Glutamatergic neuron (in vitro differentiated cells): ENCODE data around the gene GAL. TPM values are rescaled to one million over a fixed set of nuclear protein-coding genes. Genes with fewer than 3 reads are reported as not detected.

Experiments used
- DNase-seq: peaks from one replicate; pipeline ENCODE4 v3.0.0; 2022
- H3K27ac Mint-ChIP-seq: one replicate; pipeline ENCODE4 v1.8.0; 2020; ENCODE audit warnings: mild to moderate bottlenecking, mixed read lengths, inconsistent platforms; ENCODE audit not compliant: unreplicated experiment
- H3K27me3 Mint-ChIP-seq: one replicate; pipeline ENCODE4 v1.8.0; 2020; ENCODE audit warnings: mild to moderate bottlenecking, moderate library complexity, mixed read lengths, inconsistent platforms; ENCODE audit not compliant: unreplicated experiment
- H3K36me3 Mint-ChIP-seq: one replicate; pipeline ENCODE4 v1.8.0; 2020; ENCODE audit warnings: mild to moderate bottlenecking, mixed read lengths, inconsistent platforms; ENCODE audit not compliant: unreplicated experiment
- H3K4me1 Mint-ChIP-seq: one replicate; pipeline ENCODE4 v1.8.0; 2020; ENCODE audit warnings: mild to moderate bottlenecking, low read depth, mixed read lengths, inconsistent platforms; ENCODE audit not compliant: unreplicated experiment
- H3K4me3 Mint-ChIP-seq: one replicate; pipeline ENCODE4 v1.8.0; 2020; ENCODE audit warnings: mild to moderate bottlenecking, mixed read lengths, inconsistent platforms; ENCODE audit not compliant: unreplicated experiment
- H3K9me3 Mint-ChIP-seq: one replicate; pipeline ENCODE4 v1.8.0; 2020; ENCODE audit warnings: mild to moderate bottlenecking, moderate library complexity, mixed read lengths, inconsistent platforms; ENCODE audit not compliant: unreplicated experiment
- total RNA-seq: library from RNA; stranded (reverse); fragmentation: NEBNext Ultra II Directional; extraction: Animal tissue kit (Norgen Biotek cat#: 25700); gene quantifications from one replicate; pipeline ENCODE4 v1.2.1, GENCODE V29; 2021; ENCODE audit not compliant: unreplicated experiment
- TF ChIP-seq, protein P1 (sequence below): fragments of 200-600 bp; sonication (generic); IDR thresholded peaks from one replicate; pipeline ENCODE4 v1.5.0; 2021; ENCODE audit not compliant: partially characterized antibody, unreplicated experiment

GAL gene
- total RNA-seq, 1 donor from 2014 or later, result 37.6 TPM

- no peaks in the 10 kb centered on the region for H3K36me3 Mint-ChIP-seq
- H3K27ac Mint-ChIP-seq, result no peak overlapping the region
- no peaks in the 10 kb centered on the region for H3K27me3 Mint-ChIP-seq
- no peaks in the 10 kb centered on the region for H3K9me3 Mint-ChIP-seq
- no peak overlapping the region for H3K4me3 Mint-ChIP-seq
- peaks cover 6% of the 10 kb centered on the region for H3K4me1 Mint-ChIP-seq
- no peak for DNase-seq
- TF ChIP-seq, protein P1, sequence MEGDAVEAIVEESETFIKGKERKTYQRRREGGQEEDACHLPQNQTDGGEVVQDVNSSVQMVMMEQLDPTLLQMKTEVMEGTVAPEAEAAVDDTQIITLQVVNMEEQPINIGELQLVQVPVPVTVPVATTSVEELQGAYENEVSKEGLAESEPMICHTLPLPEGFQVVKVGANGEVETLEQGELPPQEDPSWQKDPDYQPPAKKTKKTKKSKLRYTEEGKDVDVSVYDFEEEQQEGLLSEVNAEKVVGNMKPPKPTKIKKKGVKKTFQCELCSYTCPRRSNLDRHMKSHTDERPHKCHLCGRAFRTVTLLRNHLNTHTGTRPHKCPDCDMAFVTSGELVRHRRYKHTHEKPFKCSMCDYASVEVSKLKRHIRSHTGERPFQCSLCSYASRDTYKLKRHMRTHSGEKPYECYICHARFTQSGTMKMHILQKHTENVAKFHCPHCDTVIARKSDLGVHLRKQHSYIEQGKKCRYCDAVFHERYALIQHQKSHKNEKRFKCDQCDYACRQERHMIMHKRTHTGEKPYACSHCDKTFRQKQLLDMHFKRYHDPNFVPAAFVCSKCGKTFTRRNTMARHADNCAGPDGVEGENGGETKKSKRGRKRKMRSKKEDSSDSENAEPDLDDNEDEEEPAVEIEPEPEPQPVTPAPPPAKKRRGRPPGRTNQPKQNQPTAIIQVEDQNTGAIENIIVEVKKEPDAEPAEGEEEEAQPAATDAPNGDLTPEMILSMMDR, result no peak
These were observed 26.1 kb downstream of the GAL start for GRCh38 chr11:68710409-68710808.

DNA sequence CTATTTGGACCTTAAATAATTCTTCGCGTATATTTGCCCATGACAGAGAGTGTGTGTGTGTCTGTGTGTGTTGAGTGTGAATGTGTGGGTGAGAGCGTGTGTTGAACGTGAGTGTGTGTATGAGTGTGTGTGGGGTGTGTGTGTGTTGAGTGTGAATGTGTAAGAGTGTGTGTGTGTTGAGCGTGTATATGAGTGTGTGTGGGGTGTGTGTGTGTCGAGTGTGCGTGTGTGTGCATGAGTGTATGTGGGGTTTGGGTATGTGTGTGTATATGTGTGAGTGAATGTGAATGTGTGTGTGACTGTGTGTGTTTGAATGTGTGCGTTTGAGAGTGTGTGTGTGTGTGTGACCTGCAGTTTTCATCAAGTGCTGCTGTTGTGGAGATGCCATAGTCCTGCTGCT lies 26.8 kb downstream of the GAL start:
- Mint-ChIP-seq H3K36me3 (no peaks in the 10 kb centered on the region), H3K9me3 (no peaks in the 10 kb centered on the region), H3K27me3 (no peaks in the 10 kb centered on the region), H3K4me3 (no peak overlapping the region), H3K4me1 (peaks cover 6% of the 10 kb centered on the region), H3K27ac (no peak overlapping the region)
- TF ChIP-seq, protein P1, result no peak
- DNase-seq, result no peak

GRCh38 chr11:68714060-68714856 lies 29.9 kb downstream of the GAL start:
- H3K27me3 Mint-ChIP-seq, result no peaks in the 10 kb centered on the region
- no peak for DNase-seq
- TF ChIP-seq, protein P1, result no peak
- no peak overlapping the region for H3K4me3 Mint-ChIP-seq
- no peak overlapping the region for H3K27ac Mint-ChIP-seq
- H3K9me3 Mint-ChIP-seq, result no peaks in the 10 kb centered on the region
- H3K4me1 Mint-ChIP-seq, result no peaks in the 10 kb centered on the region
- H3K36me3 Mint-ChIP-seq, result peaks cover 17% of the 10 kb centered on the region

DNA sequence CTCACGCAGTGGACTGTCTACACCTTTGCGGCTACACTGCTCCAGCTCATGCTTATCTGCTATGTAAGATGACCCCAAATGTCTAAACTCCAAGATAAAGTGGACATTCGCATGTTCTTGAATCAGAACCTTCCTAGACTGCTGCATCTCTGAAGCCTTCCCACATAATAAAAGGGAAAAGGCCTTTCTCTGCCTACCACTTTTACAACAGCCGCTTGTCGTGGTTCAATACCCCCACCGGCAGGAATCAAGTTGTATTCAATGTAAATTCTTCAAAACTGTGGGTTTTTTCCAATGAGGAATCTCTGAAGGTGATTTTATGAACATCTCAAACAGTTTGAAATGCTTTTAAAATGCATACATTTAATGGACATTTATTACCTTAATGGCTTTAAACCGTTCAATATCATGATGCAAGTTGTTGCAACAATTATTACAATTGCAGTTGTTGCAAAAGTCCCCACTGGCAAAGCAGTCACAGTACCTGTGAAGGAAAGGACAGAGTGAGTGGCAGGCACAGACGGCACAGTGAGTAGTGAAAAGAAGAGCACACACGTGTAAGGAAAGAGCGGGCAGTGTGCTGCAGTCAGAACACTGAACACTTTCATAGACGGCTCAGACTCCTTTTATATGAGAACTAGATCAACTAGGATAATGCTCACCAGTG lies 31.2 kb downstream of the GAL start:
- Mint-ChIP-seq H3K27me3 (no peaks in the 10 kb centered on the region), H3K4me1 (no peaks in the 10 kb centered on the region), H3K36me3 (peaks cover 29% of the 10 kb centered on the region), H3K9me3 (peaks cover 4% of the 10 kb centered on the region), H3K4me3 (no peak overlapping the region), H3K27ac (no peak overlapping the region)
- TF ChIP-seq, protein P1, result no peak
- DNase-seq, result no peak

DNA sequence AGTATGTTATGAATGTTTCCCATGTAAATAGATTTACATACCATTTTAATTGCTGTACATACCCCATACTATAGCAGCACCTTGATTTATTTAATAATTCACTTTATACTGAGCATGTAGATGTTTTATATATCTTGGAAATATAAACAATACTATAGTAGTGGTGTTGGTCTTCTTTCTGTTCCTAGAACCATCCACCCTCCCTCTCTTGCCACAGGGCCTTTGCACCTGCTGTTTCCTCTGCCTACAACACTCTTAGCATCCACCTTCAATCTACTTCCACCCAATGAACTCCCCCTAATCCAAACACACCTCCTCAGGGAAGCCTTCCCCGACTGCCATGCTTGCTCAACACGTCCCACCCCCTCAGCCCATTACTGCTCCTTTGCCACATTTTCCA lies 36.7 kb downstream of the GAL start:
- Mint-ChIP-seq H3K27me3 (no peaks in the 10 kb centered on the region), H3K4me3 (no peak overlapping the region), H3K9me3 (peaks cover 6% of the 10 kb centered on the region), H3K36me3 (peaks cover 29% of the 10 kb centered on the region), H3K4me1 (no peaks in the 10 kb centered on the region), H3K27ac (no peak overlapping the region)
- no peak for DNase-seq
- TF ChIP-seq, protein P1, result no peak
